IPS-NIHi7 (cell line): ENCODE measurements around the gene NEDD4.
"Not testable (repeated sequence)": the region's sequence is repeated elsewhere in the genome, so short reads cannot be mapped to it uniquely, and the experiment has no call there.

Experiments
- DNase-seq: peaks from one replicate; pipeline ENCODE4 v3.0.0; 2012; ENCODE audit warnings: mixed read lengths; ENCODE audit errors: extremely low spot score

The NEDD4 gene

DNA sequence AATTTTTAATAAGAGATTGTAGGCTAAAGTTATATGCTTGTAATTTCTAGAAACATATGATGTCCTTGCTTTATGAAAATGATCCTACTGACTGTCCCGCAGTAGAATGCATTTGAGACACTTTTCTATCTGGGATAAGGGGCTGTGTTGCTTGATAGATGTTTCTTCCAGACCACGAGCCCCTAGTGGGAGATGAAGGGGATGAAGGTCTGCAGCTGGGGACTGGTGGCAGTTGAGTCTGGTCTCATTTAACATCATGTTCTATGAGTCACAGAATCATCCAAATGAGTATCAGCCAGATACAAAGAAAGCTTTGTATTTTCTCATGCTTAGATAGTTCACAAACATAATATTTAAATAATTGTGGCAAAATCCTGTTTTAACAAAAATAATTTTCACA lies 166.2 kb downstream of the NEDD4 start:
- no peak for DNase-seq

DNA sequence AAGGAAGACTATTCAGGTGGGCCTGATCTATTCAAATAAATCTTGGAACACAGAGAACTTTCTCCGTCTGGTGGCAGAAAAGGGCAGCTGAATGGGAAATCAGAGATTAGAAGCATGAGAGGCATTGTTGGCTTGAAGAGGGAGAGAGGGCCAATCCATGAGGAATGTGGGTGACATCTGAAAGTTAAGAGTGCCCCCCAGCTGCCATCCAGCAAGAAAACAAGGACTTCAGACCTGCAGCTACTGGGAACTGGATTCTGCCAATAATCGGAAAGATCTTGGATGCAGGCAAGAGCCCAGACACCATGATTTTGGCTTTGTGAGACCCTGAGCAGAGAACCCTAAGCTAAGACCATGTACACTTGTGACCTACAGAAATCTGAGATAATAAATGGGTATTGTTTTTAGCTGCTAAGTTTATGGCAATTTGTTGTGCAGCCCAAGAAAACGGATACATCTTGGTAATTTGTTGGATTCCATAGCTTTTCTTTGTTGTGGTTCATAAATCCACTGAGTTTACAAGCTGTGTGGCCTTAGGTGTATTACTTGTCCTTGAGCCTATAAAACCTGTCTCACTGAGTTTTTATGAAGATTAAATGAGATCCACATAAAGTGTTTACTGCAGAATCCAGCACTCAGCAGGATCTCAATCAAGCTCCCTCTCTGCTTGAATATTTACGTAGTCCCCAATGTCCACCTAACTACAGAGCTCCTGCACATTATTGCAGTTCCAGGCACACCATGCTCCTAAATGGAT lies 168.4 kb downstream of the NEDD4 start:
- peak; percentile 38 for DNase-seq

GRCh38 chr15:55823699-55824340 lies 169.6 kb downstream of the NEDD4 start:
- DNase-seq = no peak

DNA sequence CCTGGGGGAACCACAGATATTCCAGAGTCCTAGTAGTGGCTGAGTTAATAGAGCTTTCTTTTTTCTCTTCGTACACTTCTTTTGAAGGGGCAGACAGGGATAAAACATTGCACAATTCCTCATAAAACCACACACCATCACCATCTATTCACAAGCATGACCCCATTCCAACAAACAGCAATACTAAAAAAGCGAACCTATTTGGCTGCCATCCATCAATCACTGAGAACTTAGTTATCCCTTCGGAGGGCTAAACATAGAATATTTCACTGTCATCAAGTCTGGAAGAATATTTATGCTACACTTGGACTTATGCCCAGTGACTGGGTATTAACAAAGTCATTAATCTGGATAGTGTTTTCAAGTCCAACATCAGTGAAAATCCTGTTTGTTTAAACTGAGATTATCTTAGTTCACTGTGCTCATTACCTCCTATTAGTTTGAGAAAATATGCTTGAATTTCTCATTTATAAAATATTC lies 170.2 kb downstream of the NEDD4 start:
- no peak for DNase-seq

DNA sequence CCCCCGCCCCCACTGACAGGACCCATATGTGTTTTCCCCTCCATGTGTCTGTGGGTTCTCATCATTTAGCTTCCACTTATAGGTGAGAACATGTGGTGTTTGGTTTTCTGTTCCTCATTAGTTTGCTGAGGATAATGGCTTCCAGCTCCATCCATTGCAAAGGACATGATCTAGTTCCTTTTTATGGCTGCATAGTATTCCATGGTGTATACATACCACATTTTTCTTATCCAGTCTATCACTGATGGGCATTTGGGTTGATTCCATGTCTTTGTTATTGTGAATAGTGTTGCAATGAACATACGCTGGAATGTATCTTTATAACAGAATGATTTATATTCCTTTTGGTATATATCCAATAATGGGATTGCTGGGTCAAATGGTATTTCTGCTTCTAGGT lies 171.7 kb downstream of the NEDD4 start:
- not testable (repeated sequence) for DNase-seq

DNA sequence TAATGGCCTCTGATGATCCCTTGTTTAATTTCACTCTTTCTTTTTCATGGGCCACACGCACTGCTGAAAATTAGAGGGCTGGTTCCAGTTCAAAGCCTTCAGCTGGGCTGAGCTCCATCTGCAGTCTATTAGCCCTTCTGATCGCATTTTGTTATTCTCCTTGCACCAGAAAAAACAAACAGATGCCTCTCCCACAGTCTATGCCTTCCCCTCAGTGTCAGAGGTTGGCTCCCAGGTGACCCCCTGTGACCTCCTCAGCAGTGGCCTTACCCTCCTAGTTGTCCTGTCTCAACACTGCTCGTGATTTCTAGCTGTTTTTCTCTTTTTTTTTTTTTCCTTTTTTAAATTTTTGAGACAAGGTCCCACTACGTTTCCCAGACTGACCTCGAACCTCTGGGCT lies 173.4 kb downstream of the NEDD4 start:
- no peak for DNase-seq

DNA sequence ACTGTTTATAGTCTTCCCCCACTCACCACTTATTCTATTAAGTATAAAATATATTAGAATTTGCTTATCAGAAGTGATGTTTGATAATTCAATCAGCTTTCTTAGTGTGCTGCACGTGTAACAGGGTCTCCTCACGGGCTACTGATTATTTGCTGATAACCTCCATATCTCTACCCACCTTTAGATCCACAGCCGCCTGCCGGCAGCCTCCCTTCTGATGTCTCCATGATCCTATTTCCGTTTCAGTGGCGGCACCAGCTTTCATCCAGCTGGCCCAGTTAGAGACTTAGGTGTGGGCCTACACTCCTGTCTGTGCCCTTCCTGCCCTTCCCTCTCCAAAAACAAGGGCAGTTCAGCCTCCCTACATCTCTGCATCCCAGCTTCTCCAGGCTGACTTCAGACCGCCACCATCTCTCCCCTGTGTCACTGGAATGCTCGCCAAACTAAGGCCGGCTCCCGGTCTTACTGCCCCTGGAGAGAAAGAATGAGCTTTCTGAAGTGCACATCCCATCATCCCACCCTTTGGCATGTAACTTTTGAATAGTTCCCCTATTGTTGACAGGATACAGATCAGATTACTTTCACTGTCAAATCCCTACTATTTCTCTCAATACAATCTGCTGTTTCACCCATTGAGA lies 173.9 kb downstream of the NEDD4 start:
- DNase-seq = no peak

DNA sequence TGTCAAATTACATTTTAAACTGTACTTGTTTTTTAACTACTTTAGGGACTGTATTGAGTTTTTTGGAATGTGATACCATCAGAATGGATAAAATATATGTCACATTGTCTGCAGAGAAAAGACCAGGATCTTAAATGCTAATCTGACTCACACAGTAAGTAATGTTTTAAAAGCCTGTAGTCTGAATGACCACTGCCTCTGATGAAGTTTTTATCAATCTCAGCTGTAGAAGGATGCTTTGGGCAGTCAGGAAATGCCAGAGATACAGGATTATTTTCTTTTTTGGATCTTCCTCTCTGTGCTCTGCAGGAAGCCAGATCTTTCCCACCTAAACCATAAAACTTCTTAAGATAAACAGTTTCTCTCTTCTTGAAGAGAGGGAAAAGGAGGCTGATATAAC lies 177.4 kb downstream of the NEDD4 start:
- no peak for DNase-seq

- DNase-seq = no peak
Observed at GRCh38 chr15:55802600-55803376, 190.6 kb downstream of the NEDD4 start.

- DNase-seq = no peak
Observed at GRCh38 chr15:55800216-55800615, 193.2 kb downstream of the NEDD4 start.

DNA sequence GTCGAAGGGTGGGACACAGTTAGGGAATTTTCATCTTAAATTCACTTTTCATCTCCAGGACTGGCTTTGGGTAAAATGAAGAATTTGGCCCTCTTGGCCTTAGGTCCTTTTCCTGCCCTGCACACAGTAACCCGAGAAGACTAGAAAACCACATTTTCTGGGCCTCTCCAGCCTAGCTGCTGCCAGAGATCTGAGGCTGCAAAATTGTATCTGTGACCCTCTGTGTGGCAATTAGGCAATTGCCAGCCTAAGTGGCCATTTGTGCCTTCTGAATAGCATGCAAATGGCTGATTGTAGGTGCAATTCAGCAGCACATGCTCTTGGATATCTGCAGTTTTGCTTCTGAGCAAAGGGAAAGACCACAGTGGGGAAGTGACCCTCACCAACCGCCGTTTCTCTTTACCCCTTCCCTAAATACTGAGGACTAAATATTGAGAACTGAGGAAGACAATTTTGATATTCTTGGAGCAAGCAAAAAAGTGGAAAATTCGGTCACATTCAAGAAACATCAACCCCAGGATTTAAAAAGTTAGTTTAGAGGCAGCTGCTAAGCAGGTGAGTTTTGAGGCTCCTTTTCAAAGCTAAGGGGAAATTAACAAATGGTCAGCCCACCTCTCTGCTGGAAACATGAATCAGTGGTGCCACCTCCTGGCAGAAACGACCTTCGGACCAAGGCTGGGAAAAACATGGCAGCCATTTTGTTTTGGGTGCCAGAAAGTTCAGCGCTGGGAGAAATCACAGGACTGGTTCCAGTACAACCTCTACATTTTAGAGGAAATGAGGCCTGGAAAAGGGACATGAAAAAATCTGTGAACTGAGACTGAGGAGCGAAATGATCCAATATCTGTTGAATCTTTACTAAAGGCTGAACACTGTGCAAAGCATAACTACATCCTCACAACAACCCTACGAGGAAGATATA lies 193.9 kb downstream of the NEDD4 start:
- DNase-seq = peak; percentile 83

DNA sequence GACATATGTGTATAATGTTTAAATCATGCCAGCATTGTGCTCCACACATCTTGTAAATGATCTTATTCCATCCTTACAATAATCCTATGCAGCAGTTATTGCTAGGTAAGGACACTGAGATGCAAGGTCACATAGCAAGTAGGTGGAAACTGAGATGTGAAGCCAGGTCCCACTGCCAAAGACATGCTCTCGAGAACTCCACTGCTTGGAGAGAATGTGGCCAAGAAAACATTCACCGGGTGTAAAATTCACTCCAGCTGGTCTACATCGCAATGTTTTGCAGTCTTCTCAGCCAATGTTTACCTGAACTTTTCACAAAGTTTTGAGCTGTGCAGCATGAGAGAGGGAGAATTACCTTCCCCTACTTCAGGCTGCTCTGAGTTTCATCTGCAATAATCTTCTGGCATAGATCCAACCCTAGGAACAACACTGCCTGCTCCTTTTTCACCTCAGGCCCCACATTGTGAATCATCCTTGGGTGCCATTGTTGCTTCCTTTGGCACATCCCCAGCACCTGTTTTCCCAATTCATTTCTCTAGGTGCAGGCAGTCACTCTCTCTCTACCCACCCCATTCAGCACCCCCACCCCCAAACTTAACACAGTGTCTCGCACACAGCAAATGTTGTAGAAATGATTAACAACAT lies 197.0 kb downstream of the NEDD4 start:
- no peak for DNase-seq

DNA sequence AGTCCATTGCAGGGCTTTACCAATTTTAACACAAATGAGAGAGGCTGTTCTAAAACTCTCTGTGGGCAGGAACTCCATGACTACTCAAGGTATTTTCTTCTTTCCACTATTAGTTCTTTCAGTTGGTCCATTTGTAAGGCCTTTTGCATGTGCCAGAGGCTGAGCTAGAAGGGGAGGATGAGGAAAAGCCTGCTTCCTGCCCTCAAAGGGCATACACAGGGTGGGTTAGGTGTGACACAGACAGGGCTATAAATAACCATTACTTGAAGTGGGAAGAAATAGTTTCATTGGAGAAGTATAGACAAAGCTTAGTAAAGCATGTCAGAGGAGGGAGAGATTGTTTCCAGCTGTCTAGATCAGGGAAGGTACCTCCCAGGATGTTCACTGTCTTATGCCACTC lies 198.4 kb downstream of the NEDD4 start:
- DNase-seq = no peak

DNA sequence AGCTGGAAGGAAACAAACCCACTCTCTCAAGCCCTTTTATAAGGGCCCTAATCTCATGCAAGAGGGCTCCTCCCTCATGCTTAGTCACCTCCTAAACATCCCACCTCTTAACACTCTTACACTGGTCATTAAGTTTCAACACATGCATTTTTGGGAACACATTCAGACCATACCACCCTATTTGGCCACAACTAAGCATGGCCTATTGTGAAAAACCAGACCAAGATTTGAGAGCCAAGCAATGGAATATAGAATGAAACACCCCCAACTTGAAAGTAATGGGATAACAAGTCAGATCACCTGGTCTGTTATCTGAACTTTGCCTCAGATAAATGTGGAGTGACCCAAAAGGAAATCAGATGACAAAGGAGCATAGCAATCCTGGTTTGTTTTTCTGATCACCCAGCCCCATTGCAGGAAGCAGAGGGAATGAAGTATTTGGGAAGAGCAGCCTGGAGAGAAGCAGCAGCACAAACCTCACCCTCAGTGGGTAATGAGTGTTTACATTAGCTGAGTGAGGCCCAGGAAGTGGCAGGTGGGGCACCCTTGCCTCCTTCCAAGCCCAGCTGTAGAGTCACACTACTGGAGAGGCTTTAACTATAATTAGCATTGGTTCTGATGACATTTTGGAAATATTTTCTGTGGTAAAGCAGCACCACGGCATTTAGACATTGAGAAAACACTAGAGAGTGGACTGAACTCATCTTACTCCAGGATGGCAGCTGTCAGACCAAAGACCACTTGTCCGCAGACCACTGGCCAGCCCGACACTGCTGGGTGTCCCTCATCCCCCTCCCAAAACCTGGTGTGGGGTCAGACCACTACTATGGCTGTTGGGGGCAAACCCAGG lies 201.6 kb downstream of the NEDD4 start:
- DNase-seq = no peak

DNA sequence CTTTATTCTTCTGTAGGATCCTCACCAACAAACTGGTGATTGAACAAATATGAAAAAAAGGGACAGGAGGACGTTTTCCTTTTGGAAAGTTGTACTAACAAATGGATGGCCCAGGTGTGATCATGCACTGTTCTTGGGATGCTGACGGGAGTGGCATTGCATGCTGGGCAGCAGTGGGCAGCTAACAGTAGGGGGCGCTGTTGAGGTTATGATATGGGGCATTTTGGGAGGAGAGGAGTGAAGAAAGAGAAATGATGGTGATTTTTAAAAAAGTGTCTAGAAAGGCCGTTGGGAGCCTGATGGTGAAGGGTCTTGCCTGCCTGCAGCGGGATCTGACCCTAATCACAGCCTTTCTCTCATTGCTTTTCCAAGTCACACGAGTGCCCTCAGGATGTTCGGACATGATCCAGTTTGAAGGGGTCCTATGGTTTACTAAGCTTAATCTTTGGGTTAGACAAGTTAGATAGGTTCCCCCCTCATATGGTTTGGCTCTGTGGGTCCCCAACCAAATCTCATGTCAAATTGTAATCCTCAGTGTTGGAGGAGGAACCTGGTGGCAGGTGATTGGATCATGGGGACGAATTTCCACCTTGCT lies 204.2 kb downstream of the NEDD4 start:
- peak; percentile 62 for DNase-seq

GRCh38 chr15:55786341-55786740 lies 207.1 kb downstream of the NEDD4 start:
- peak; percentile 55 for DNase-seq

GRCh38 chr15:55785593-55785992 lies 207.8 kb downstream of the NEDD4 start:
- DNase-seq = not testable (repeated sequence)

GRCh38 chr15:55784286-55784685 lies 209.1 kb downstream of the NEDD4 start:
- no peak for DNase-seq

DNA sequence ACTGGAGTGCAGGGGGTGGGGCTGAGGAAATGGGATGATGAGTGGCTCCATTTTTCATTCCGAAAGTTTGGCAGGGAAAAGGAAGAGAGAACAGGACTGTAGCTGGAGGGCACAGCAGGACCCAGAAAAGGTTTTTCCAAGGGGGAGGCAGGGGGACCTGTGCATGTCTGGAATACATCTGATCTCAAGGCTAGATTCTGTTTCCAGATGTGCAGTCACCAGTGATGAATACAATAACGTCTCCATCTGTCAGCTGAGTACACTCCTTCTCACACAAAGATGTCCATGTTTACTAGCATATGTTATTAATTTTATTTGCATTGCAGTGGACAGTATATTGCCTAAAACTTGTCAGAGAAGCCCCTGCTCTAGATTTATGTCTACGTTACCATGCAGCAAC lies 210.5 kb downstream of the NEDD4 start:
- DNase-seq = no peak
